ENCODE measurements around the gene ST8SIA6.

The ST8SIA6 gene

GRCh38 chr10:17383801-17384555, 70.4 kb downstream of the ST8SIA6 start:
- DNase-seq: no peak

- DNase-seq: no peak
Measured at GRCh38 chr10:17381502-17382142, 72.8 kb downstream of the ST8SIA6 start.

GRCh38 chr10:17380888-17381287, 73.5 kb downstream of the ST8SIA6 start:
- DNase-seq: no peak

- DNase-seq: no peak
Measured at GRCh38 chr10:17380016-17380415, 74.4 kb downstream of the ST8SIA6 start.

- DNase-seq: no peak
Measured at GRCh38 chr10:17379151-17379690, 75.2 kb downstream of the ST8SIA6 start.

- DNase-seq: no peak
Measured at GRCh38 chr10:17375936-17376584, 78.3 kb downstream of the ST8SIA6 start.

- no peak for DNase-seq
Measured at GRCh38 chr10:17368708-17369272, 85.6 kb downstream of the ST8SIA6 start.

GRCh38 chr10:17366705-17367104, 87.7 kb downstream of the ST8SIA6 start:
- DNase-seq: no peak

- no peak for DNase-seq
Measured at GRCh38 chr10:17365402-17365801, 89.0 kb downstream of the ST8SIA6 start.

GRCh38 chr10:17358461-17358860, 95.9 kb downstream of the ST8SIA6 start:
- DNase-seq: no peak

- no peak for DNase-seq
Measured at GRCh38 chr10:17357781-17358180, 96.6 kb downstream of the ST8SIA6 start.

GRCh38 chr10:17356820-17357219, 97.6 kb downstream of the ST8SIA6 start:
- no peak for DNase-seq

GRCh38 chr10:17354781-17355180, 99.6 kb downstream of the ST8SIA6 start:
- no peak for DNase-seq

GRCh38 chr10:17353568-17354300, 100.7 kb downstream of the ST8SIA6 start:
- DNase-seq: no peak

GRCh38 chr10:17352583-17352982, 101.8 kb downstream of the ST8SIA6 start:
- no peak for DNase-seq

- DNase-seq: no peak
Measured at GRCh38 chr10:17351506-17351905, 102.9 kb downstream of the ST8SIA6 start.

GRCh38 chr10:17349717-17350116, 104.7 kb downstream of the ST8SIA6 start:
- DNase-seq: no peak

GRCh38 chr10:17348501-17349349, 105.7 kb downstream of the ST8SIA6 start:
- DNase-seq: no peak

- no peak for DNase-seq
Measured at GRCh38 chr10:17348011-17348500, 106.3 kb downstream of the ST8SIA6 start.

GRCh38 chr10:17344206-17344605, 110.2 kb downstream of the ST8SIA6 start:
- DNase-seq: no peak

GRCh38 chr10:17343118-17343517, 111.3 kb downstream of the ST8SIA6 start:
- no peak for DNase-seq

All from stimulated activated naive CD4-positive, alpha-beta T cell treated with Interleukin-2 at 50 U/mL for 16 hours (primary cell).